Duodenal mucosa (tissue), 2 donors: ENCODE data around the gene PRCC.

Source experiments
- H3K27ac ChIP-seq: one replicate; pipeline ENCODE4 v1.7.0; 2013; ENCODE audit warnings: low read depth, low read length
- H3K27me3 ChIP-seq, 2 donors: one replicate each; pipeline ENCODE4 v1.7.0; 2013; ENCODE audit warnings: low read length in 2 of 2, control low read depth in 1 of 2; ENCODE audit not compliant: insufficient read depth in 2 of 2, control insufficient read depth in 1 of 2
- H3K36me3 ChIP-seq, 2 donors: one replicate each; pipeline ENCODE4 v1.7.0; 2013; ENCODE audit warnings: low read length in 2 of 2, control low read depth in 1 of 2; ENCODE audit not compliant: insufficient read depth in 2 of 2, control insufficient read depth in 1 of 2
- H3K4me1 ChIP-seq, 2 donors: one replicate each; pipeline ENCODE4 v1.7.0; 2013; ENCODE audit warnings: low read length in 2 of 2, control low read depth in 1 of 2; ENCODE audit not compliant: insufficient read depth in 2 of 2, control insufficient read depth in 1 of 2
- H3K4me3 ChIP-seq, 2 donors: one replicate each; pipeline ENCODE4 v1.7.0; 2013; ENCODE audit warnings: low read length in 2 of 2, low read depth in 1 of 2
- H3K9ac ChIP-seq, 2 donors: one replicate each; pipeline ENCODE4 v1.7.0; 2013; ENCODE audit warnings: low read length in 2 of 2, low read depth in 1 of 2
- H3K9me3 ChIP-seq, 2 donors: one replicate each; pipeline ENCODE4 v1.7.0; 2013; ENCODE audit warnings: low read length in 2 of 2, control low read depth in 1 of 2; ENCODE audit not compliant: control insufficient read depth in 1 of 2

PRCC gene

GRCh38 chr1:156767101-156767878, at the start of gene PRCC:
Gene PRCC (plus strand): TSS chr1:156767535. CDS start chr1:156767772, 237 bp downstream.
- Histone ChIP-seq H3K4me3 (peak within 1 kb of the TSS; percentile 90 to 95), H3K9me3 (no peaks in the 10 kb centered on the region), H3K27me3 (no peaks in the 10 kb centered on the region), H3K4me1 (peaks cover 31 to 40% of the 10 kb centered on the region in 2 donors), H3K27ac (peak within 1 kb of the TSS; percentile 87), H3K9ac (peak within 1 kb of the TSS; percentile 91 to 95), H3K36me3 (no peaks in the 10 kb centered on the region)

GRCh38 chr1:156721131-156721530, 46.2 kb upstream of the PRCC start:
- peaks cover 23 to 40% of the 10 kb centered on the region in 2 donors for H3K36me3 ChIP-seq

GRCh38 chr1:156721535-156721934, 45.8 kb upstream of the PRCC start:
- H3K9ac ChIP-seq = no peak overlapping the region
- peaks cover 23 to 40% of the 10 kb centered on the region in 2 donors for H3K36me3 ChIP-seq
- H3K4me1 ChIP-seq = peaks cover 16 to 21% of the 10 kb centered on the region in 2 donors
- no peaks in the 10 kb centered on the region for H3K9me3 ChIP-seq
- H3K27me3 ChIP-seq = no peaks in the 10 kb centered on the region
- H3K27ac ChIP-seq = no peak overlapping the region
- H3K4me3 ChIP-seq = no peak overlapping the region

More at GRCh38 chr1:156721131-156721530, 46.2 kb upstream of the PRCC start:
- Histone ChIP-seq H3K4me3 (no peak overlapping the region), H3K9me3 (no peaks in the 10 kb centered on the region), H3K9ac (no peak overlapping the region), H3K27ac (no peak overlapping the region), H3K27me3 (no peaks in the 10 kb centered on the region), H3K4me1 (peaks cover 12 to 17% of the 10 kb centered on the region in 2 donors)

GRCh38 chr1:156725683-156726280, 41.6 kb upstream of the PRCC start:
- Histone ChIP-seq H3K9me3 (no peaks in the 10 kb centered on the region), H3K4me3 (peak overlapping the region; percentile 90 to 100), H3K4me1 (peaks cover 41 to 44% of the 10 kb centered on the region in 2 donors), H3K27me3 (no peaks in the 10 kb centered on the region), H3K9ac (peak overlapping the region; percentile 48 to 87), H3K27ac (no peak overlapping the region), H3K36me3 (peaks cover 23 to 38% of the 10 kb centered on the region in 2 donors)

GRCh38 chr1:156726549-156727226, 40.6 kb upstream of the PRCC start:
- Histone ChIP-seq H3K27me3 (no peaks in the 10 kb centered on the region), H3K4me3 (peak overlapping the region; percentile 90 to 100), H3K9ac (peak overlapping the region; percentile 48 to 87), H3K4me1 (peaks cover 41 to 44% of the 10 kb centered on the region in 2 donors), H3K36me3 (peaks cover 22 to 30% of the 10 kb centered on the region in 2 donors), H3K9me3 (no peaks in the 10 kb centered on the region), H3K27ac (no peak overlapping the region)

- Histone ChIP-seq H3K36me3 (peaks cover 22 to 32% of the 10 kb centered on the region in 2 donors), H3K27ac (no peak overlapping the region), H3K4me1 (peaks cover 41 to 44% of the 10 kb centered on the region in 2 donors), H3K9me3 (no peaks in the 10 kb centered on the region), H3K27me3 (no peaks in the 10 kb centered on the region), H3K9ac (peak overlapping the region; percentile 87 to 92), H3K4me3 (peak overlapping the region; percentile 90 to 100)
Measured at GRCh38 chr1:156727492-156727891, 39.8 kb upstream of the PRCC start.

GRCh38 chr1:156727926-156728598, 39.3 kb upstream of the PRCC start, which contains the start of gene METTL25B:
Gene METTL25B (plus strand): TSS chr1:156728469. CDS start chr1:156729105, 636 bp downstream.
- Histone ChIP-seq H3K36me3 (peaks cover 19 to 30% of the 10 kb centered on the region in 2 donors), H3K27me3 (no peaks in the 10 kb centered on the region), H3K9me3 (no peaks in the 10 kb centered on the region), H3K4me1 (peaks cover 41 to 44% of the 10 kb centered on the region in 2 donors), H3K27ac (peak within 1 kb of the TSS; percentile 98), H3K9ac (peak within 1 kb of the TSS; percentile 100), H3K4me3 (peak within 1 kb of the TSS; percentile 99 to 100)

- H3K36me3 ChIP-seq = peaks cover 11 to 30% of the 10 kb centered on the region in 2 donors
- no peaks in the 10 kb centered on the region for H3K9me3 ChIP-seq
- peaks cover 41 to 44% of the 10 kb centered on the region in 2 donors for H3K4me1 ChIP-seq
- H3K4me3 ChIP-seq = peak within 1 kb of the TSS; percentile 99 to 100
- H3K27ac ChIP-seq = peak within 1 kb of the TSS; percentile 98
- H3K9ac ChIP-seq = peak within 1 kb of the TSS; percentile 100
- no peaks in the 10 kb centered on the region for H3K27me3 ChIP-seq
Measured at GRCh38 chr1:156728599-156729462, 38.5 kb upstream of the PRCC start, which contains the start of gene ISG20L2. Gene ISG20L2 (minus strand): TSS chr1:156728766. CDS start chr1:156727652, 1,114 bp downstream.
